K562 (cell line): Measurements from ENCODE around the gene LONRF3. TPM values are rescaled to one million over a fixed set of nuclear protein-coding genes. Genes with fewer than 3 reads are reported as not detected.
A peak's percentile ranks its signal among the peaks of the same experiment; 100 is the strongest.

ENCODE experiments used
- HDAC3 ChIP-seq: fragments of 450-650 bp; IDR thresholded peaks from 2 replicates; pipeline ENCODE4 v1.6.1; 2018; ENCODE audit warnings: borderline replicate concordance, mild to moderate bottlenecking, moderate library complexity; ENCODE audit not compliant: partially characterized antibody
- KLF10 ChIP-seq: fragments of 250-450 bp; sonication (Bioruptor Pico); IDR thresholded peaks from 2 replicates; pipeline ENCODE4 v1.6.1; 2021; ENCODE audit warnings: matching md5 sums
- TEAD4 ChIP-seq, 2 experiments: sonication (generic) in 1 of 2; formaldehyde crosslinking in 1 of 2; IDR thresholded peaks; 2 replicates each; pipeline versions ENCODE4 v1.6.1 to v1.8.0; 2012 to 2022; ENCODE audit warnings: borderline replicate concordance in 1 of 2, inconsistent platforms in 1 of 2, low read length in 1 of 2, mild to moderate bottlenecking in 1 of 2, missing genetic modification reagents in 1 of 2
- TFE3 ChIP-seq: fragments of 450-650 bp; formaldehyde crosslinking; IDR thresholded peaks from 2 replicates; pipeline ENCODE4 v1.4.0; 2020; ENCODE audit warnings: mild to moderate bottlenecking, mixed read lengths
- USF1 ChIP-seq: sonication (generic); formaldehyde crosslinking; IDR thresholded peaks from 2 replicates; pipeline ENCODE4 v1.9.0; 2022; ENCODE audit warnings: mild to moderate bottlenecking, missing genetic modification reagents
- ZBTB1 ChIP-seq: sonication (generic); formaldehyde crosslinking; IDR thresholded peaks from 2 replicates; pipeline ENCODE4 v1.8.1; 2023; ENCODE audit warnings: missing genetic modification reagents, low read depth, mild to moderate bottlenecking, borderline replicate concordance
- ZNF551 ChIP-seq: fragments of 250-450 bp; sonication (Bioruptor Pico); IDR thresholded peaks from 2 replicates; pipeline ENCODE4 v1.5.0; 2021; ENCODE audit warnings: mild to moderate bottlenecking, moderate library complexity
- polyA plus RNA-seq, 8 experiments: library from polyadenylated mRNA; depleted of rRNA in 4 of 8; stranded (reverse) in 5 of 8; unstranded in 3 of 8; fragments of >200 nt; fragmentation: Nextera tagmentation in 2 of 8; fragmentation: Illumina TruSeq in 1 of 8; extraction: Ambion mirVana in 2 of 8; extraction: Trizol in 1 of 8; gene quantifications; 2 replicates each; pipeline versions ENCODE4 v1.2.1 to v1.2.3, GENCODE V29; 2011 to 2014; ENCODE audit warnings: inconsistent platforms in 1 of 8, missing spikeins in 1 of 8
- total RNA-seq, 7 experiments: library from RNA; depleted of rRNA in 6 of 7; stranded (reverse); fragments of >200 nt in 6 of 7; fragmentation: Illumina TruSeq in 2 of 7; extraction: Trizol in 2 of 7; gene quantifications; 2 replicates each; pipeline versions ENCODE4 v1.2.1 to v1.2.3, GENCODE V29; 2011 to 2021; ENCODE audit warnings: low replicate concordance in 1 of 7
- TF ChIP-seq, protein P1 (sequence below): IDR thresholded peaks from 2 replicates; pipeline ENCODE4 v1.6.1; 2016; ENCODE audit warnings: missing genetic modification characterization, missing compliant biosample characterization

Gene LONRF3
- total and polyA plus RNA-seq, 9 of the 15 experiments (the other 6 are each of a cell fraction or from before 2014, with no cell fraction given), result 1.3 to 22.0 (median 8.7) TPM

- TF ChIP-seq HDAC3, result no peak
- no peak for TF ChIP-seq USF1 (CRISPR knock-in tag)
- no peak for TF ChIP-seq TEAD4 (IDR thresholded peaks at IDR 0.05; ENCODE audit: low read length)
- no peak for TF ChIP-seq TEAD4 (CRISPR knock-in tag; IDR thresholded peaks at IDR 0.05; ENCODE audit: borderline replicate concordance)
- TF ChIP-seq, protein P1, sequence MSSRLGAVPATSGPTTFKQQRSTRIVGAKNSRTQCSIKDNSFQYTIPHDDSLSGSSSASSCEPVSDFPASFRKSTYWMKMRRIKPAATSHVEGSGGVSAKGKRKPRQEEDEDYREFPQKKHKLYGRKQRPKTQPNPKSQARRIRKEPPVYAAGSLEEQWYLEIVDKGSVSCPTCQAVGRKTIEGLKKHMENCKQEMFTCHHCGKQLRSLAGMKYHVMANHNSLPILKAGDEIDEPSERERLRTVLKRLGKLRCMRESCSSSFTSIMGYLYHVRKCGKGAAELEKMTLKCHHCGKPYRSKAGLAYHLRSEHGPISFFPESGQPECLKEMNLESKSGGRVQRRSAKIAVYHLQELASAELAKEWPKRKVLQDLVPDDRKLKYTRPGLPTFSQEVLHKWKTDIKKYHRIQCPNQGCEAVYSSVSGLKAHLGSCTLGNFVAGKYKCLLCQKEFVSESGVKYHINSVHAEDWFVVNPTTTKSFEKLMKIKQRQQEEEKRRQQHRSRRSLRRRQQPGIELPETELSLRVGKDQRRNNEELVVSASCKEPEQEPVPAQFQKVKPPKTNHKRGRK (tag), result peak; percentile 89
- TF ChIP-seq ZNF551 (CRISPR knock-in tag), result no peak
- no peak for TF ChIP-seq KLF10 (CRISPR knock-in tag)
- TF ChIP-seq TFE3 (CRISPR knock-in tag), result no peak
- TF ChIP-seq ZBTB1 (CRISPR knock-in tag), result no peak
Measured at GRCh38 chrX:118941147-118941546, 33.3 kb upstream of the LONRF3 start (continued).
